Frontal cortex (tissue), 4 donors: ENCODE measurements around the gene SPATA31D1. TPM values are rescaled to one million over a fixed set of nuclear protein-coding genes. Genes with fewer than 3 reads are reported as not detected.

ENCODE experiments used
- DNase-seq, 2 donors: peaks; one replicate each; pipeline ENCODE4 v3.0.0; 2012; ENCODE audit warnings: low spot score in 2 of 2
- FAIRE-seq: peaks from 2 replicates; lab custom pipeline; 2012; peaks lifted over from hg19 to GRCh38; lab: Jason Lieb, UNC
- total RNA-seq: library from RNA; depleted of rRNA; stranded (reverse); fragments of >200 nt; gene quantifications from one replicate; pipeline ENCODE4 v1.2.3, GENCODE V29; 2014
- donor health status: control.
- donor health status: control.
- donor health status: control.

Gene SPATA31D1
- total RNA-seq, 1 donor from 2014 or later = not detected

DNA sequence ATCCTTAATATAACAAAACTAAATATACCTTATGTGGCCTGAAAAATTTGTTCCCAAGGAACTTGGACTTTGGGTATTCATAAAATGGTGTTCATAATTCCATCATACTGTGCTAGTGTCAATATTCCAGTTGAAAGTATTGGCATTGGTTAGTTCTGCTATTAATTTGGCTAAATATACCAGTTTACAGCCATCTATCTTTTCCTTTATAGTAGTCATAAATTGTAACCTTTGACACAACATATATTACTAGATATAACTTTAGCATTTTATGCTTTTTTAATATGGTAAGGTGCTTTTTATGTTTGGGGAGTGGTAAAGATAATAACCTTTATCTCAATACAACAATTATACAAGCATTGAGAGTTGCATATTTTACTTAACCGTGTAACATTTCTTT lies 23.7 kb downstream of the SPATA31D1 start:
- FAIRE-seq (no peak), DNase-seq (no peak)

DNA sequence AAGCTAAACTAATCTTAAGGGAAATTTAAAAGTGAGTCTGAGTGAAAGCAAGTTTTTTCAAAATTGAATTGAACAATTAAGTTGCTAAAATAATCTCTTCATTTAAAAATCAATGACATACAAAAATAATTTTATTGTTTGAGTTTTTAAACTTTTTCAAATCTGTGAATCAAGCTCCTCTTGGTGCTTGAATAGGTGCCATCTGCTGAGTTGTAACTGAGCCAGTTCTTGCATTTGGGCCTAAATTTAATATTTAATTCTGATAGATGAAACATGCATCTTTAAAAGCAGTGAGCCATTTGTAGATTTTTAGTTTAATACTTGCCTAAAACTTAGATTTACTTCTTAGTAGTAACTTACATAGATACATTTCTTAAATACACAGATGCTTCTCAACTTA lies 31.8 kb downstream of the SPATA31D1 start:
- no peak for FAIRE-seq
- DNase-seq = no peak

DNA sequence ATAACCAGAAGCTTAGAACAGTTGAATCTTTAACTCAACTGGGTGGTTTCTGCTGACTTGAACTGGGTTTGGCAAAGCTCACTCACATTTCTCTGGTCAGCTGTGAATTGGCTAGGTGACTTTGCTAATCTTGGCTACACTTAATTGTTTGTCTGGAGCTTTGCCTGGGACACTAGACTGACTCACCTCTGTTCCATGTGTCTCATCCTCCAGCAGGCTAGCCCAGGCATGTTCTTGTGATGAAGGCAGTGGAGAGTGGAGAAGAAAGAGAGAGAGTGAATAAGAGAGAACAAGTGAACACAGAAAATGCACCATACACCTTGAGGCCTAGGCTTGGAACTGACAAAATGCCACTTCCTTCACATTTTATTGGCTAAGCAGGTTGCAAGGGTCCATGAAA lies 32.6 kb downstream of the SPATA31D1 start:
- DNase-seq (no peak), FAIRE-seq (no peak)

DNA sequence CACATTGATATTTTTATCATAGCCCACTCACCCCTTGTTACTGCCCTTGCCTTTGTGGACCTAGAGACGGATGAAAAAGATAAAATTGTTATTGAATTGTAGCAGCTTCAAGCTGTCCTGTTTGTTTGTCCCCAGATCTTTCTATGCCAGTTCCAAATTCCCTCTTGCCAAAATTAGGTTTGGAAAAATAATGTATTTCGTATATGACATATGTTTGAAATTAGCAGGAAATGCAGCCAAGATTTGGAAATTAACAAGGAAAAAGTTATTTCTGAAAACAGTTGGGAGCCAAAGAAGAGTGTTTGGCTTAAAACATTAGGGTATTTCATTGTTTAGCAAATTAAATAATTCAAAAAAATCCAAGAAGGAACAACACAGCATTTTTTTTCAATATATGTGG lies 33.5 kb downstream of the SPATA31D1 start:
- no peak for FAIRE-seq
- DNase-seq = no peak

DNA sequence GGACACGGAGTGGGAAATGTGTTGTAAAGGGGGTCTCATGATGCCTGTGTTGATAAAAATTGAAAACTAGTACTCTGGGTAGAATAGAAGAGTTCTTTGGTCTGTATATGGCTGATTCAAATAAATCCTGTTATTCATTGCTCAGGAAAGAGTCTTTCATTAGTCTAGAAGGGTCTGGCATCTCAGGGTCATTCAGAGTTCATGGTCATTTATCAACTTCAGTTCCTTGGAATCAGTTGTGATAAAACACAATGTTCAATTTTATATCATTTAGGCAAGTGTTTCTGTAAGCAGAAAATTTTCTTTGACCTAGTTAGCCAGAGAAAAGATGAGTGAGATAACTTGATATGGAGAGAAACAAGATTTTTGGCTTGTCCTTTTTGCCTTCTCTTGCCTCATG lies 36.3 kb downstream of the SPATA31D1 start:
- DNase-seq = no peak
- no peak for FAIRE-seq

DNA sequence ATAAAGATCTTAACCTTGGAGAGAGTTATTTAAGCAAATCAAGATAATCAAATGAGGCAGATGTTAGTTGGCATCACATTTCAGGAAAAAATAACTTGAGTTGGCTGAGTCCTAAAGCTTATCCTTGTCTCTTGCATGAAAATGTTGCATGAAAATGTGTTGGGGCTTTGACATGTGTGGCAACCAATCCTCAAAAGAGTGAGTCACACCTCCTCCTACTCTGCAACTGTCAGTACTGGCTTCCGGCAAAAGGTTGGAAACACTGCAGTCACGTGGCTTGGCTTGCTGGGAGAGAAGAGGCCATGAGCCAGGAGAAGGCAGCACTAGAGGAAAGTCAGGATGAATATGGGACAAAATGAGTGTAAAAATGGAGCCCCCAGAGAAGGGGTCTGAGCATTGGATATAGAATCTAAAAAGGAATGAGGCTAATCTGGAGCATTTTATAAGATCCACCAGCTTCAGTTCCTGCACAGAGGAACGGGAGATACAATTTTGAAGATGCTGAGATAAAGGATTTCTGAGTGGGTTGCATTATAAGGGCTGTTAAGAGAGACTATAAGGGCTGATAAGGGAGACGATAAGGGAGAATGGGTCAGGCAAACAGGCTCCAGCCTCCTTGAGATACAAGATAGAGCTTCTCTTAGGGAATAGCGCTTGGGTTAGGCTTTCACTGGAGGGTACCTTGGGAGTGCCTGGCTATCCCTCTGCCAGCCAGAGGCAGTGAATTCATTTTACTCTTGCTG lies 43.1 kb downstream of the SPATA31D1 start:
- FAIRE-seq = no peak
- DNase-seq = no peak

DNA sequence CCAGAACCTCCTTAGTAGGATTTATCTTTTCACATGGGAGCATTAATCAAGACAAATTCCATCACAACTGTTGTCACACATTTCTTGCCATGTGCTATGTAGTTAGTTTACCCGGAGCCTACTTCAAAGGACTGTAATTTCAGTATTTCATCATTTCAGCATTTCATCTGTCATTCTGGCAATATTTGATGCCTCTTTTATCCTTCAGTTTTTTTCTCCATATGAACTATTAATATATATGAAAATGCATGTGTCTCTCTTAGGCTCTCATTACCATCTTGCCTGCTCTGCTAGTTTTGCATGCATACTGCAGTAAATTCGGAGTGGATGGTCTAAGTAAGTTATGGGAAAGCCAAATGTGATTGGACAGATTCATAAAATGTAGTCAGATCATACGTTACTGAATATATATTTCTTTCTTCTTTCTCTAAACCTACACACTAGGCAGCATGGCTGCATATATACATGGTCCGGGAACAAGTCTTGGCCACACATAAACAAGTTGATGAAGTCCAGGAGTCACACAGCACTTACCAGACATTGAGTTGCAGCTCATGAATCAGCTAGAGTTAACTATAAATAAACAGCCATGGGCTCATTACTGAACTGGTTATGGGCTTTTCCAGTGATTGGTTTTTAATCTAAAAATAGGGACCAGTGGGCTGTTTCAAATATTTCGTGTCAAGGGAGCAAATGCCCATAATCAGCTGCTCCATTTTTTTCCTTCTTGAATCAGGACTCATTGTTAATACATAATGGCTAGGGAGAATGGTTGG lies 46.6 kb downstream of the SPATA31D1 start:
- no peak for FAIRE-seq
- DNase-seq = no peak

DNA sequence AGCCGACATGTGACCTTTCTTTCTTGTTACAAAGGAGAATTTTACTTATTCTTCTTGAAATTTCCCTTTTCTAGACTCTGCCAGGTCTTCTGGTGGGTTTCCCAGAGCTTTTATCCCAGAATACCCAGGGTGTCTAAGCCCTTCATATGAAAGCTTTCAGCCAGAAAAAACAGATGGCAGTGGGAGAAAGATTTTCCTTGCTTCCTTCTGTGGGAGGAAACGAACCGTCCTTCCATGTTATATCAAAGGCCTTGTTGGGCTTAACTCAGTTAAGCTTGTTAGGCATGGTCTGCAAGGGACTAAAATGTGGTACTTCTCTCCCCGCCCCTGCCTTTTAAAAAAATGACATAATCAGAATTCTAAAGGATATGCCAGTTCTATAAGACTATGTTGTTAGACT lies 47.5 kb downstream of the SPATA31D1 start:
- no peak for DNase-seq
- FAIRE-seq = no peak

DNA sequence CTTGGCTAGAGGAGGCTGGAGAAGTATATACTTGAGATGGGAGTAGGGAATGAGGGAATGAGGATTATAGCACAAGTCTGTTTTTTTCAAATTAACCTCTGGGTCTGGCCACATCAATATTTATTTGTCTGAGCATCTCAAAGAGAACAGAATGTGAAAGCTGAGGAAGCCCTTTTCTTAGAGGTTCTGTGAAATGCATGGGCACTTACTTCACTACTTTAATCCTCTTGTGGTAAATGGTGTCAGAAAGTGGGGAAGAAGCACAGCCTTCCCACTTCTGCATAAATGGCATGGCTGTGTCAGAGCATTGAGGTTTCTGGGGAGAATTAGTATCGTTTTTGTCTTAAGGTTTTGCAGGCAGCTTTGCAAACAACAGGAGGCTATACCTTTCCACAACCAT lies 48.6 kb downstream of the SPATA31D1 start:
- DNase-seq = no peak
- no peak for FAIRE-seq

DNA sequence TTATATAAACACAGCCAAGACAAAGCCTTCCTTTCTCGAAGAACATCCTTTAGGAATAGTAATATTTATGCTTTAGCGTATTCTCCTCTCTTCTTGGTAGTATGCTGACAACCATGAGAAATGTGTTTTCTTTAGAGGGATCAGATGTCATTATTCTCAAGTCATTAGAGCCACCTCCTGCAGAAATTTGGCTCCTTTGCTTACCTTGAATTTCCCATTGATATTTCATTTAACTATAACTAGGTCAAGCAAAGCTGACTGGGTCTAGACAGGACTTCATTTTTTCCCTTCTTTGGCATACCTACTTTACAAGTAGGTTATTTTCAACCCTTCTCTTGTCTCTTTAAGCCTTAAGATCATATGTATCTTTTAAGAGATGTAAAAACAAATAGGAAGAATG lies 50.3 kb downstream of the SPATA31D1 start:
- FAIRE-seq (no peak), DNase-seq (no peak)

Other genes starting within 250 kb of the SPATA31D1 start
- gene SPATA31D4, start 60.3 kb upstream of the SPATA31D1 start, total RNA-seq = not detected
- gene SPATA31D3, start 45.3 kb upstream of the SPATA31D1 start, total RNA-seq = not detected